ENCODE results near the gene CCL21.

- TF ChIP-seq CTCF (IDR thresholded peaks at IDR 0.05) (no peak), POLR2A (IDR thresholded peaks at IDR 0.05) (no peak)
Measured at GRCh38 chr9:34671307-34671706, 38.6 kb downstream of the CCL21 start.
